HepG2 (cell line): ENCODE measurements around the gene NFATC2. TPM values are rescaled to one million over a fixed set of nuclear protein-coding genes. Genes with fewer than 3 reads are reported as not detected.
A peak's percentile ranks its signal among the peaks of the same experiment; 100 is the strongest.

Experiments
- ARNT ChIP-seq: fragments of 450-650 bp; IDR thresholded peaks from 2 replicates; pipeline ENCODE4 v1.6.1; 2017
- ARNT2 ChIP-seq: sonication (generic); formaldehyde crosslinking; IDR thresholded peaks from 2 replicates; pipeline ENCODE4 v1.8.0; 2022; ENCODE audit warnings: mild to moderate bottlenecking, low read depth, missing genetic modification reagents, moderate library complexity
- CEBPG ChIP-seq: IDR thresholded peaks from 2 replicates; pipeline ENCODE4 v1.6.1; 2016
- CENPT ChIP-seq: sonication (generic); formaldehyde crosslinking; IDR thresholded peaks from 2 replicates; pipeline ENCODE4 v1.8.0; 2022; ENCODE audit warnings: low read depth, mild to moderate bottlenecking, moderate library complexity, missing genetic modification reagents
- FOXP1 ChIP-seq, 2 experiments: fragments of 450-650 bp in 1 of 2; IDR thresholded peaks; 2 replicates each; pipeline ENCODE4 v1.6.1; 2017 to 2018; ENCODE audit warnings: antibody characterized with exemption in 1 of 2
- JARID2 ChIP-seq: sonication (generic); formaldehyde crosslinking; IDR thresholded peaks from 2 replicates; pipeline ENCODE4 v1.8.1; 2023; ENCODE audit warnings: missing genetic modification reagents, inconsistent platforms; ENCODE audit not compliant: insufficient replicate concordance
- MED1 ChIP-seq: sonication (generic); formaldehyde crosslinking; IDR thresholded peaks from 2 replicates; pipeline ENCODE4 v1.4.0; 2020; ENCODE audit warnings: missing genetic modification reagents
- POLR2A ChIP-seq, 2 experiments: IDR thresholded peaks; 2 replicates each; pipeline ENCODE4 v1.6.1; 2011; ENCODE audit warnings: low read depth in 2 of 2, low read length in 2 of 2, mild to moderate bottlenecking in 1 of 2, moderate library complexity in 1 of 2; ENCODE audit not compliant: insufficient read depth in 1 of 2
- ZNF260 ChIP-seq: sonication (generic); formaldehyde crosslinking; IDR thresholded peaks from 2 replicates; pipeline ENCODE4 v1.4.0; 2020; ENCODE audit warnings: missing genetic modification reagents, low read depth, mild to moderate bottlenecking, borderline replicate concordance
- ZNF274 ChIP-seq: sonication (generic); formaldehyde crosslinking; IDR thresholded peaks from 2 replicates; pipeline ENCODE4 v1.5.1; 2020; ENCODE audit warnings: mild to moderate bottlenecking, missing genetic modification reagents
- ZNF510 ChIP-seq: sonication (generic); formaldehyde crosslinking; IDR thresholded peaks from 2 replicates; pipeline ENCODE4 v1.4.0; 2020; ENCODE audit warnings: low read depth, mild to moderate bottlenecking, missing genetic modification reagents
- ZNF589 ChIP-seq: sonication (generic); formaldehyde crosslinking; conservative IDR thresholded peaks from 2 replicates; pipeline ENCODE4 v1.8.0; 2022; ENCODE audit warnings: mild to moderate bottlenecking, moderate library complexity, missing genetic modification reagents
- ZNF720 ChIP-seq: sonication (generic); formaldehyde crosslinking; IDR thresholded peaks from 2 replicates; pipeline ENCODE4 v1.4.0; 2020; ENCODE audit warnings: missing genetic modification reagents
- polyA plus RNA-seq, 8 experiments: library from polyadenylated mRNA; depleted of rRNA in 3 of 8; stranded (reverse) in 7 of 8; unstranded in 1 of 8; fragments of >200 nt; fragmentation: Illumina TruSeq in 4 of 8; extraction: Trizol in 4 of 8; gene quantifications; 2 replicates each; pipeline versions ENCODE4 v1.2.1 to v1.2.3, GENCODE V29; 2011 to 2016; ENCODE audit warnings: low read depth in 4 of 8, missing spikeins in 1 of 8, mixed read lengths in 1 of 8; ENCODE audit not compliant: insufficient read depth in 1 of 8
- total RNA-seq, 5 experiments: library from RNA; depleted of rRNA; stranded (reverse); fragments of >200 nt; fragmentation: Illumina TruSeq; extraction: Trizol; gene quantifications; 2 replicates each; pipeline ENCODE4 v1.2.3, GENCODE V29; 2016; ENCODE audit warnings: low read depth in 1 of 5
- TF ChIP-seq, protein P1 (sequence below): sonication (generic); formaldehyde crosslinking; IDR thresholded peaks from 2 replicates; pipeline ENCODE4 v1.4.0; 2020; ENCODE audit warnings: missing genetic modification reagents, borderline replicate concordance
- TF ChIP-seq, protein P2 (sequence below): IDR thresholded peaks from 2 replicates; pipeline ENCODE4 v1.6.1; 2016; ENCODE audit warnings: low read depth, control low read depth
- TF ChIP-seq, protein P3 (sequence below): sonication (generic); formaldehyde crosslinking; IDR thresholded peaks from 2 replicates; pipeline ENCODE4 v1.5.1; 2020; ENCODE audit warnings: missing genetic modification reagents, mild to moderate bottlenecking, borderline replicate concordance
- TF ChIP-seq, protein P4 (sequence below): sonication (generic); formaldehyde crosslinking; IDR thresholded peaks from 2 replicates; pipeline ENCODE4 v1.9.0; 2021; ENCODE audit warnings: missing genetic modification reagents, borderline replicate concordance
- TF ChIP-seq, protein P5 (sequence below), 2 experiments: IDR thresholded peaks; 2 replicates each; pipeline ENCODE4 v1.6.1; 2011 to 2012; ENCODE audit warnings: low read length in 2 of 2, borderline replicate concordance in 1 of 2, low read depth in 1 of 2, mild to moderate bottlenecking in 1 of 2, moderate library complexity in 1 of 2

Gene NFATC2
- total and polyA plus RNA-seq, 2 of the 13 experiments (the other 11 are each of a cell fraction or from before 2014, with no cell fraction given), result 1.9 to 3.3 TPM

DNA sequence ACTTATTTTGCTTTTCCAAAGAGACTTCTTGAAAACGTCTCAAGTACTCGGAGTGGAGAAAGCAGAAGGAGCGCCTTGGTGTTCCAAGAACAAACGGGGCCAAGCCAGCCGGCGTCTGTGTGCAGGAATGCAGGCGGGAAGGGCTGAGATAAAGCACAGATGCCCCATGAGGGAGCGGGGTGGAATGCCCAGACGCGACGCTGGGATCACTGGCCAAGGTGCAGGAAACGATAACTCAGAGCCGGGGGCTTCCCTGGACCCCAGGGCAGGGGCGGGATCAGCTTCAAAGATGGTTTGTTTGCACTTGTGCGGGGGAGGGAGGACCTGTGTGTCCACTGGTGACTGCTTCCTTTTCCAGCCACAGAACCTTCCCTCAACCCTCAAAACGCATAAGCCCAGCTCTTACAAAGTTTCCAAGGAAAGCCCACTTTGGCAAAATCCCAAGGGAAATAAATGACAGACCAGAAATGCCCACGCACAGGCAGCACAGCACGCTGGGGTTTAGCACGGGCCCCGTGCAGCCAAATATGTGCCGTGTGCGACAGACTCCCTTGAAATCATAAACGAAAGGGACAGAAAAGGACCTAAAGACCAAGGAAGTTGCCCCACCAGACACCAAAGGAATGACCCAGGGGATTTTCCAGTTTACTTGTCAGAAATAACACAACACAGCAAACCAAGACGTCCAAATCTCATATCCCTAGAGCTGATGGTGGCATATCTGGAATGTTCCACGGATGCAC, 113.9 kb downstream of the NFATC2 start (continued):
- TF ChIP-seq, protein P1, sequence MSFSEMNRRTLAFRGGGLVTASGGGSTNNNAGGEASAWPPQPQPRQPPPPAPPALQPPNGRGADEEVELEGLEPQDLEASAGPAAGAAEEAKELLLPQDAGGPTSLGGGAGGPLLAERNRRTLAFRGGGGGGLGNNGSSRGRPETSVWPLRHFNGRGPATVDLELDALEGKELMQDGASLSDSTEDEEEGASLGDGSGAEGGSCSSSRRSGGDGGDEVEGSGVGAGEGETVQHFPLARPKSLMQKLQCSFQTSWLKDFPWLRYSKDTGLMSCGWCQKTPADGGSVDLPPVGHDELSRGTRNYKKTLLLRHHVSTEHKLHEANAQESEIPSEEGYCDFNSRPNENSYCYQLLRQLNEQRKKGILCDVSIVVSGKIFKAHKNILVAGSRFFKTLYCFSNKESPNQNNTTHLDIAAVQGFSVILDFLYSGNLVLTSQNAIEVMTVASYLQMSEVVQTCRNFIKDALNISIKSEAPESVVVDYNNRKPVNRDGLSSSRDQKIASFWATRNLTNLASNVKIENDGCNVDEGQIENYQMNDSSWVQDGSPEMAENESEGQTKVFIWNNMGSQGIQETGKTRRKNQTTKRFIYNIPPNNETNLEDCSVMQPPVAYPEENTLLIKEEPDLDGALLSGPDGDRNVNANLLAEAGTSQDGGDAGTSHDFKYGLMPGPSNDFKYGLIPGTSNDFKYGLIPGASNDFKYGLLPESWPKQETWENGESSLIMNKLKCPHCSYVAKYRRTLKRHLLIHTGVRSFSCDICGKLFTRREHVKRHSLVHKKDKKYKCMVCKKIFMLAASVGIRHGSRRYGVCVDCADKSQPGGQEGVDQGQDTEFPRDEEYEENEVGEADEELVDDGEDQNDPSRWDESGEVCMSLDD (CRISPR knock-in tag), result peak; percentile 69; the same call in 1 of the 2 replicates
- TF ChIP-seq CEBPG, result 0 out of 2 replicates have a peak, but pooled peaks have one; percentile 4
- 0 out of 2 replicates have a peak, but pooled peaks have one; percentile 53 for TF ChIP-seq ZNF510 (CRISPR knock-in tag)
- TF ChIP-seq, protein P2, sequence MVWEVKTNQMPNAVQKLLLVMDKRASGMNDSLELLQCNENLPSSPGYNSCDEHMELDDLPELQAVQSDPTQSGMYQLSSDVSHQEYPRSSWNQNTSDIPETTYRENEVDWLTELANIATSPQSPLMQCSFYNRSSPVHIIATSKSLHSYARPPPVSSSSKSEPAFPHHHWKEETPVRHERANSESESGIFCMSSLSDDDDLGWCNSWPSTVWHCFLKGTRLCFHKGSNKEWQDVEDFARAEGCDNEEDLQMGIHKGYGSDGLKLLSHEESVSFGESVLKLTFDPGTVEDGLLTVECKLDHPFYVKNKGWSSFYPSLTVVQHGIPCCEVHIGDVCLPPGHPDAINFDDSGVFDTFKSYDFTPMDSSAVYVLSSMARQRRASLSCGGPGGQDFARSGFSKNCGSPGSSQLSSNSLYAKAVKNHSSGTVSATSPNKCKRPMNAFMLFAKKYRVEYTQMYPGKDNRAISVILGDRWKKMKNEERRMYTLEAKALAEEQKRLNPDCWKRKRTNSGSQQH (CRISPR knock-in tag), result no peak
- no peak for TF ChIP-seq ZNF260 (CRISPR knock-in tag)
- peak; percentile 81 for TF ChIP-seq ZNF274 (CRISPR knock-in tag)
- peak; percentile 79; the same call in 1 of the 2 replicates for TF ChIP-seq ARNT2 (CRISPR knock-in tag)
- TF ChIP-seq, protein P3, sequence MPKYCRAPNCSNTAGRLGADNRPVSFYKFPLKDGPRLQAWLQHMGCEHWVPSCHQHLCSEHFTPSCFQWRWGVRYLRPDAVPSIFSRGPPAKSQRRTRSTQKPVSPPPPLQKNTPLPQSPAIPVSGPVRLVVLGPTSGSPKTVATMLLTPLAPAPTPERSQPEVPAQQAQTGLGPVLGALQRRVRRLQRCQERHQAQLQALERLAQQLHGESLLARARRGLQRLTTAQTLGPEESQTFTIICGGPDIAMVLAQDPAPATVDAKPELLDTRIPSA (CRISPR knock-in tag), result 0 out of 2 replicates have a peak, but pooled peaks have one; percentile 28
- TF ChIP-seq, protein P4, sequence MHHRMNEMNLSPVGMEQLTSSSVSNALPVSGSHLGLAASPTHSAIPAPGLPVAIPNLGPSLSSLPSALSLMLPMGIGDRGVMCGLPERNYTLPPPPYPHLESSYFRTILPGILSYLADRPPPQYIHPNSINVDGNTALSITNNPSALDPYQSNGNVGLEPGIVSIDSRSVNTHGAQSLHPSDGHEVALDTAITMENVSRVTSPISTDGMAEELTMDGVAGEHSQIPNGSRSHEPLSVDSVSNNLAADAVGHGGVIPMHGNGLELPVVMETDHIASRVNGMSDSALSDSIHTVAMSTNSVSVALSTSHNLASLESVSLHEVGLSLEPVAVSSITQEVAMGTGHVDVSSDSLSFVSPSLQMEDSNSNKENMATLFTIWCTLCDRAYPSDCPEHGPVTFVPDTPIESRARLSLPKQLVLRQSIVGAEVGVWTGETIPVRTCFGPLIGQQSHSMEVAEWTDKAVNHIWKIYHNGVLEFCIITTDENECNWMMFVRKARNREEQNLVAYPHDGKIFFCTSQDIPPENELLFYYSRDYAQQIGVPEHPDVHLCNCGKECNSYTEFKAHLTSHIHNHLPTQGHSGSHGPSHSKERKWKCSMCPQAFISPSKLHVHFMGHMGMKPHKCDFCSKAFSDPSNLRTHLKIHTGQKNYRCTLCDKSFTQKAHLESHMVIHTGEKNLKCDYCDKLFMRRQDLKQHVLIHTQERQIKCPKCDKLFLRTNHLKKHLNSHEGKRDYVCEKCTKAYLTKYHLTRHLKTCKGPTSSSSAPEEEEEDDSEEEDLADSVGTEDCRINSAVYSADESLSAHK, result no peak
- TF ChIP-seq ZNF589 (CRISPR knock-in tag), result no peak
- no peak for TF ChIP-seq ZNF720 (CRISPR knock-in tag)
- TF ChIP-seq POLR2A (IDR thresholded peaks at IDR 0.05; ENCODE audit: insufficient read depth in 1 of 2, low read depth in 2 of 2, low read length in 2 of 2), result no peak
- no peak for TF ChIP-seq FOXP1 (IDR thresholded peaks at IDR 0.05)
- TF ChIP-seq FOXP1 (CRISPR knock-in tag; IDR thresholded peaks at IDR 0.05), result peak; percentile 47; the same call in 1 of the 2 replicates
- TF ChIP-seq MED1 (CRISPR knock-in tag), result peak; percentile 78
- peak; percentile 9 for TF ChIP-seq JARID2 (CRISPR knock-in tag)
- TF ChIP-seq ARNT, result no peak
- TF ChIP-seq CENPT, result no peak
- TF ChIP-seq, protein P5, sequence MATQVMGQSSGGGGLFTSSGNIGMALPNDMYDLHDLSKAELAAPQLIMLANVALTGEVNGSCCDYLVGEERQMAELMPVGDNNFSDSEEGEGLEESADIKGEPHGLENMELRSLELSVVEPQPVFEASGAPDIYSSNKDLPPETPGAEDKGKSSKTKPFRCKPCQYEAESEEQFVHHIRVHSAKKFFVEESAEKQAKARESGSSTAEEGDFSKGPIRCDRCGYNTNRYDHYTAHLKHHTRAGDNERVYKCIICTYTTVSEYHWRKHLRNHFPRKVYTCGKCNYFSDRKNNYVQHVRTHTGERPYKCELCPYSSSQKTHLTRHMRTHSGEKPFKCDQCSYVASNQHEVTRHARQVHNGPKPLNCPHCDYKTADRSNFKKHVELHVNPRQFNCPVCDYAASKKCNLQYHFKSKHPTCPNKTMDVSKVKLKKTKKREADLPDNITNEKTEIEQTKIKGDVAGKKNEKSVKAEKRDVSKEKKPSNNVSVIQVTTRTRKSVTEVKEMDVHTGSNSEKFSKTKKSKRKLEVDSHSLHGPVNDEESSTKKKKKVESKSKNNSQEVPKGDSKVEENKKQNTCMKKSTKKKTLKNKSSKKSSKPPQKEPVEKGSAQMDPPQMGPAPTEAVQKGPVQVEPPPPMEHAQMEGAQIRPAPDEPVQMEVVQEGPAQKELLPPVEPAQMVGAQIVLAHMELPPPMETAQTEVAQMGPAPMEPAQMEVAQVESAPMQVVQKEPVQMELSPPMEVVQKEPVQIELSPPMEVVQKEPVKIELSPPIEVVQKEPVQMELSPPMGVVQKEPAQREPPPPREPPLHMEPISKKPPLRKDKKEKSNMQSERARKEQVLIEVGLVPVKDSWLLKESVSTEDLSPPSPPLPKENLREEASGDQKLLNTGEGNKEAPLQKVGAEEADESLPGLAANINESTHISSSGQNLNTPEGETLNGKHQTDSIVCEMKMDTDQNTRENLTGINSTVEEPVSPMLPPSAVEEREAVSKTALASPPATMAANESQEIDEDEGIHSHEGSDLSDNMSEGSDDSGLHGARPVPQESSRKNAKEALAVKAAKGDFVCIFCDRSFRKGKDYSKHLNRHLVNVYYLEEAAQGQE (IDR thresholded peaks at IDR 0.05; ENCODE audit: borderline replicate concordance in 1 of 2, low read depth in 1 of 2, low read length in 2 of 2), result no peak
